Stimulated activated CD4-positive, alpha-beta T cell treated with anti-CD3 and anti-CD28 coated beads, Interleukin-12 subunit alpha, Interleukin-12 subunit beta, amount 100 ng/mL, for 4 hours (primary cell): ENCODE results near the gene SEPTIN5.
A peak's percentile ranks its signal among the peaks of the same experiment; 100 is the strongest.

Source experiments
- DNase-seq: peaks from one replicate; pipeline ENCODE4 v3.0.0-alpha.2; 2020

SEPTIN5 gene

DNA sequence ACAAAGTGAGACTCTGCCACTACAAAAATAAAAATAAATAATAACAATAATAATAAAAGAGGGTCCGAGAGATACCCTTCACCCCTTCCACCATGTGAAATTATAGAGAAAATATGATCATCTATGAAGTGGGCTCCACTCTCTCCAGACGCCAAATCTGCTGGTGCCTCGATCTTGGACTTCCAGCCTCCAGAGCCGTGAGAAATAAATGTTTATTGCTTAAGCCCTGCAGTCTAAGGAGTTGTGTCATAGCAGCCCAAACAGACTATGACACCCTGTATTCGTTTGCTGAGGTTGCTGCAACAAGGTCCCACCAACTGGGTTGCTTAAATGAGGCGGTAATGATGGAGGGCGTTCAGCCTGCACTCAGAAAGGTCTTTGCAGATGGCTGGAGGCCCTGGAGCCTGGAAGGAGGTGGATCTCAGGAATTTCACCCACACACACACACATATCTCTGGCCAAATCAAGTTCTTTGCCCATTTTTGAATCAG is 7.6 kb upstream of the SEPTIN5 start:
- DNase-seq: no peak

DNA sequence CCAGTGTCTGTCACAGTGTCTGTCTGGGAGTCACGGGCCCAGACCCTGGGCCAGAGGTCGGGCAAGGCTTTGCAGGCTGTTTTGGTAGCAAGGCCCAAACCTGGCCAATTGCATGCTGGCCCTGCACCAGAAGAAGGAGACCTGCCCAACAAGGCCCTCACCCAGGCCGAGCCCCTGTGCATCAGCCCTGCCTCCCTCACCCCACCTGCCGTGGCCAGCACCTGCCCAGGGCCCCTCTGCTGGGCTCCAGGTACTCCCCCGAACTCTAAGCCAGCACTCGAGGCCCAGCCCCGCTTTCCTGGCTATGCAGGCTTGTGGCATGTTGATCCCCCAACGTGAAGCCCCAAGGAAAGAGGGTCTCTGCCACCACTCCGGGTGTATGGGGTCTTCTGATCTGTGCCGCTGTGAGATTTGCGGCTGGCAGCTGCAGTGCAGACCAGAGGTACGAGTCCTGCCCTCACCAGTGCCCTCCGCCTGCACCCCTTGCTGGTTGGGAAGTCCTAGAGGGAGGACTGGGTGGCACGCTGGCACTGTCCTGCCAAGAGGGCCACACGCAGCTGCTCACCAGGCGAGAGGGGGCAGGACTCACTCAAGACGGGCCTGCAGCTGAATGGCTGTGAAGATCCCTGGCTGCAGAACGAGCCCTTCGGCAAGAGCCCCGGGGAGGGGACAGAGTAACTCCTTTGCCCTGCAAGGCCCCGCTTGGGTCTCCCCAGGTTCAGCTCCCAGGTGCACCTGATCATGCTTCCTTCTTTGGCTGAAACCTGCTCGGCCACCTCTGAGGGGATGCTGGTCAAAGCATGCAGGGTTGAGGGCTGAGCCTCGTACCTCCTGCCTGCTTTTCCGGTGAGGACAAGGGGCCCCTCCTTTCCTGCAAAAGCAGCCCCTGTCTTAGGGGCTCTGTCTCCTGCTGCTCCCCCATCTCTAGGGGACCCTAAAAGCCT is 6.7 kb upstream of the SEPTIN5 start:
- DNase-seq: no peak

DNA sequence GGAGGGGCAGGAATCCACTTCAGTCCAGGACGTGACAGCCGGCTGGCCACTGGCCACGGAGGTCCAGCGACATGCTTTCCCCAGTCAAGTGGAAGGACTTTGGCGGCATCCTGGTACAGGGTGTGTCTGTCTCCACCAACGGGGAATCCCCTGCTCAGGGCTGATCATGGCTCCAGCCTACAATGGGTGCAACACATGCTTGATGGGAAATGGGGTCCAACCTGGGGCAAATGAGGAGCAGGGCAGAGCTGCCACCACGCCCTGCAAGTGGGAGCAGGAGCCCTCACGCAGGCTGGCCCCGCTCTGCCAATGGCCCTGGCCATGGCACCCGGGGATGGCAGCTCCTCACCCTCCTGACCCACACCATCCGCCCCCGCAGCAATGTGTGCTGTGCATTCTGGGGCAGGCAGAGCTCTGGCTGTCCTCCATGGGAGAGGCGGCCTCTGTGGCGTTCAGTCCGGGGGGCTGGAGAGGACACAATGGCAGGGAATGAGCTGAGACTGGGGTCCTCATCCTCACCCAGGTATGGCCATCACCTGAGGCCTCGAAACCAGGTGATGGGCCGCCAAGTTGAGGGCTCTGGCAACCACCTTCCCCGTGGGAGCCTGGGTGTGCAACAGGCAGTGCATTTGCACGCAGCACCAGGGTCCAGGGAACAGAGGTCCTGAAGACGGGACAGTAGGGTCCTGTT is 5.8 kb upstream of the SEPTIN5 start:
- DNase-seq: no peak

DNA sequence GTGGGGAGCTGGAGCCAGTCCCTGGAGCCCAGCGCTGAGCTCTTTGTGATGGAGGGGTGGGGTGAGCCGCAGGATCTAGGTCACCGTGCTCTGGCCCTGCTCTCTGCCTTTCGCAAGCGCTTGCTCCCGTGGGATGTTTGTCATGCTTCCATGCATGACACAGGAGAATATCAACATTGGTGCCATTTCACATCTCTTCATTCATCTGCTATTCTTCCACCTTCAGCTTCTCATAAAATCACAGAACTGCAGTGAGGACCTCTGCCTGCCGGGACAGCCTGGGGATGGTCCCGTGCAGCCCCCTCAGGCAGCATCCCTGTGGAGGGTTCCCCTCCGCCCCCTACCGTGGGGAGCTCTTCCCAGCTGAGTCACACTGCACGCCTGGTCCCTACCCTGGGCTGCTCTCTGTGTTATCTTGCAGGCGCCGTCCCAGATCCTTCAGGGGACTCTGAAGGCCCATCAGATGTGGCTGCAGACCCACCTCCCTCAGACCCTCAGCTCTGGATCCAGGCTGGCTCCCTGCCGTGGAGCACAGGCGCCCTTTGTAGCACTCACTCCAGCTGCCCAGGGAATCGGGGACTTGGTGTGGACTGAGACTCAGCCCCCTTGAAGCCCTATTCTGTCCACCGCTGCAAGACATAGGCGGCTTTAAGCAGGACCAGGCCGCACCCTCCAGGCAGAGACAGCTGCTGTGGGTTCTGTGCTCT is 5.1 kb upstream of the SEPTIN5 start:
- no peak for DNase-seq

DNA sequence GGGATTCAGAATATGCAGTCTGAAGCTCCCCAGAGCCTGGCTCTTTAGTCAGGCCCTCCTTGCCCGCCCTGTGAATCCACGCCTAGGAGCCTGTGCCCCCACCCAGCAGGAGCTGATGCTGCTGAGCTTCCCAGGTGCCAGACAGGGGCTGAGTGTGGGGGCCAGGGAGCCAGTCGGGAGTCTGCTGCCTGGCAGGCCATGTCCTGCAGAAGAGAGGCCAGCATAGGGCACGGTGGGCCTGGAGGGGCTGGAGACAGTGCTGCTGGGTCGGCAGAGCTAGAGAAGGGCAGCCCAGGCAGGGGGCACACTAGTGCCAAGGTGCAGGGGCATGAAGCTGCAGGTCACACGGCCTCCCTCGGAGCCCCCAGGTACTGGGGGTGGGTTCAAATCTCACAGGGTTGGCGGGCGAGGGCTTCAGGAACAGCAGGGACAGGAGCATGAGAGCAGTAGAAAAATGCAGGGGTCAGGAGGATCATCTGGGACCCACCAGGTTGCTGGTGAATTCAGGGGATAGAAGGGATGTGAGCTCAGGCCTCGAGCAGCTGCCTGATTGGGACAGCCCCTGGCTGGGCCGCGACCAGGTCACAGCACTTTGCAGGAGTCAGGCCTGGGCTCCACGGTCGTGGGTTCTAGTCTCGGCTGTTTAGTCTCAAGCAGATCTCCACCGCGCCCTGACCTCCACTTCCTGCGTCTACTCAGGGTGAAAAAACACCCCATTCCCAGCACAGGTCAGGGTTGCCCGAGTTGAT is 4.1 kb upstream of the SEPTIN5 start:
- DNase-seq: no peak

DNA sequence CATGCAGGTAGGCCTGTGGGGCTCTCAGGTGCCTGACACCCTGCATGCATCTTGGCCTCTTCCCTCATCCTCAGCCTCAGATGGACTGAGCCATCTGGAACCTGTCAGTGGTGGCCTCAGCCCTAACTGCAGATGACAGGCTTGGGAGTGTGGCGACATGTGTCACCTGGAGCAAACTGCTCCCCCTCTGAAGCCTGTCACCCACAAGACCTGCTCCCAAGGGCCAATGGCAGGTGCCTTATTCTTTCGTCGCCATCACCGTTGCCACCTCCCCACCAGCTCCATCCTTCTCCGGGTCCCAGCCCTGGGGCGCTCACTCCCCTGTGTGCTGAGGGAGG is 3.6 kb upstream of the SEPTIN5 start:
- DNase-seq: no peak

DNA sequence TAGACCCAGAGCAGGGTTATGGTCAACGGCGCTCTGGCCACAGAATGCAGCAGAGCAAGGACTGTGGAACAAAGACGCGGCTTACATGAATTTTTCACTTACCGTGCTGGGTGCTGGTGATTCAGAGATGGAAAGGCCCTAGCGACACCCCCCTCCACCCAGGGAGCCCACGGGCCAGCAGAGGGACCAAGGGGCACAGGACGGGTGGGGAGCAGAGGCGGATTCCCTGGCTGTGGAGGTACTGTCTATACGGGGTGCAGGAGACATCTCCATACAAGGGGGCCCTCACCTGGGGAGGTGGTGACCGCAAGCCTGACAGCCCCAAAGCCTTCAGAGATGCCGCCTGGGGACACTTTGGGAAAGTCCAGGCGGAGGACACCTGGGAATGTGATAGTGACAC is 1.1 kb upstream of the SEPTIN5 start:
- no peak for DNase-seq

DNA sequence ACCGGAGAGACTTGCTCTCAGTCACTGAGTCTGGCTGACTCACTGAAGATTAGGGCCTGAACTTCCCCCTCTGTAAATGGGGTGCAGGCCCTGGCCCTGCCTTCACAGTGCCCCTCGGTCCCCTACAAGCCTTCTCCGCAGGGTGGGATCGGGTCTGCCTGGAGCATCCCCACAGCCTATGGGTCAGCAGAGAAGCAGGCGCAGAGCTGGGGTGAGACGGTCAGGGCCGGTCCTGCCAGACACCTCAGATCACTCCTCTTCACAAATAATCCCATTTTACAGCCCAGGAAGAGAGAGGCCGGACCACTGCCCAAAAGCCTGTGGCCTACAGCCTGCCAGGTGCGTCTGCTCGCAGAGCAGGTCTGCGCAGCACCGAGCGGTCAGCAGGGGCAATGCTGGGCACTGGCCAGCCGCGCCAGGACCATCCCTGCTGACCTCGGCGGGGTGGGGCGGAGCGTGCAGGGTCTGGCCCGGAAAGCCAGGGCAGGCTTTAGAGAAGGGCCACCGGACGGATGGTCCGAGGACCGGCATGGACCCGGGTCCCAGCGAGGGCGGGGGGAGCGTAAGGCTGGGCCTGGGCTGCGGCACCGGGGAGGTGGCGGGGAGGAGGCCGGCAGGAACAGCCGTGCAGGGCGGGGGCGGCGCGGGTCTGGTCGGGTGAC is 522 bp upstream of the SEPTIN5 start:
- DNase-seq: no peak

DNA sequence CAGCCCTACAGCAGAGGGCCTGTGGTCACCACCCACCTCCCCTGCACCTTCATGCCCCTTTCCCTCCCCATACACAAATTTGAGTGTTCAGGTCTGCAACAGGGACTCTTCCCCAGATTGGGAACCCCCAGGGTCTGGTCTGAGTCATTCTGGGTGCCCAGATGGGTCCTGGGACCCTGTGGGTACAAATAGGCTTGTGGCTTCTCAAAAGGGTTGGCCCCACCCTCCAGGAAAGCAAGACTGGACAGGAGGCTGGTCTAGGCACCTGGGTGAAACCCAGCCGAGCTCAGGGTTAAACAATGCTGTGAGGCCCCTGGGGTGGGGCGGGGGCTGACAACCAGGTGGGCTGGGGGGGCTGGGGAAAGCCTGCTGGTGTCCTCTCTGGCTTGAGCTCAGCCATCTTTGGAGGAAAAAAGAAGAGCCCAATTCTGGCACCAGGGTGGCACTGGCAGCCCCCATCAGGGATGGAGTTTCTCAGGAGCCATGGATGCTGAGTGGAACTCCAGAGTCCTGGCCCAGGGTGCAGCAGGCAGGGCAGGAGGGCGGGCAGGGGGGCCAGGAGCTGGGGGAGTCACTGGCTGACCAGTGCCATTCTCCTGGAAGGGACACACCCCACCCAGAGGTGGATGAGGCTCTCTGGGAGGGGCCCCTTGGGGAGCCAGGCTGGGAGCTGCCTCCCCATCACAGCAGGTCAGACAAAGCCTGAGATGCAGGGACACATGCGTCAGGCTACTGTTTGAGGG is 1.1 kb downstream of the SEPTIN5 start:
- DNase-seq: no peak

DNA sequence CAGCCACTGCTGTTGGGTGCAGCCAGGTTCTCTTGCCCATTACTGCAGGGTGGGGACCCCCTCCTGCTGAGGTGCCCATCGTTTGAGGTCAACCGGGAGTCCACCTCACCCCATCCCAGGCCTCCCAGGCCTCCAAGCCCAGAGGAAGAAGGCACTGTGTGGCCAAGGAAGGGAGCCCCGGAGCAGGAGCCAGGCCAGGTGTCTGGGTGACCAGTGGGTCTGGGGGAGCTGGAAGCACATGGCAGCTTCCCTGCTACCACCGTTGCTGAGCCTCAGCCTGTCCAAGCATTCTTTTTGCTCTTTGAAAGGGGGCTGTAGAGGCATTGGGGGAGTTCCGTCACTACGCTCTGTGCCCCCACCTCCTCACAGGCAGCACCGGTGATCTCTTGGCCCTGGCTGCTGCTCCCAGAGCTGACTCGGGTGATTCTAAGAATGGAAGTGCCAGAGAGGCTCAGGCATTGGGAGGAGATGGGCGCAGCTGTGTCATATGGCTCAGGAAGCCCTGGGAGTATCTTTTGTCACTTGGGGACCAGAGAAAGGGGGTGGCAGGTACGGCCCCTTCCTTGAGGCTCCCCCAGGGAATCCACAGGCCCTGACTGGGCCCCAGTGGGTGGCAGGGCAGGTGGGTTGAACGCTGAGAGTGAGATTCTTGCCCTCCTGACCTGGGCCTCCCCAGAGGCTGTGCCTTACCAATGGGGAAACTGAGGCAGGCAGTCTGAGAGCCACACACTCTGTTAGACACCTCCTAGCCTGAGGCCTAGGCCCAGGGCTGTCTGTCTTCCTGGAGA is 1.9 kb downstream of the SEPTIN5 start:
- DNase-seq: no peak

DNA sequence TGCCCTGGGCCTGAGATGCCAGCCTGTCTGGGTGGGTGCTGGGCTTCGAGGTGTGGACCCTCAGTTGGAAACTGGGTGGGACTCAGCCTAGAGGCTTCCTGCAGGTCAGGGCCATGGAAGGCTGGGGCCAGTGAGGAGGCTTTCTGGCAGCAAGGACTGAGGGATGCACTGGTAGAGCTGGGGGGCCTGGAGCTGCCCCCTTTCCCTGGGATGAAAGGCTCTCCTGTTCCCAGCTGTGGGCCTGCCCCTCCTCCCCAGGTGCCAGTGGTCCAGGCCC is 2.5 kb downstream of the SEPTIN5 start:
- no peak for DNase-seq

DNA sequence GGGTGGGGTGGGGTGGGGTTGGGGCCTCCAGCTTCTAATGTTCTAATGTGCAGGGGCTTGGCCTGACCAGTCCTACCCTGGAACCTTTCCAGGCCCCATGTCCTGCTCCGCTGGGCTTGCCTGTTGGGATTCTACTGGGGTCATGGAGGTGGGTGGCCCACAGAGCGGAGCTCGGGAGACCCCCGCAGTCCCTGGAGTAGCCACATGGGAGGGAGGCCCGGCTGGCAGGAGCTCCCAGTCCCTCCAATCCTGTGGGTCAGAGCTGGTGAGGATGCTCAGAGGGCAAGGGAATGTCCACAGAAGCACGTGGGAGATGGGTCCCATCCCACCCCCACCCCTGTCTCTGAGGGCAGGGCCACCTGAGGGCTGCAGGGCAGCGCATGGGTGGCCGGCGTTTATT is 2.9 kb downstream of the SEPTIN5 start:
- no peak for DNase-seq

DNA sequence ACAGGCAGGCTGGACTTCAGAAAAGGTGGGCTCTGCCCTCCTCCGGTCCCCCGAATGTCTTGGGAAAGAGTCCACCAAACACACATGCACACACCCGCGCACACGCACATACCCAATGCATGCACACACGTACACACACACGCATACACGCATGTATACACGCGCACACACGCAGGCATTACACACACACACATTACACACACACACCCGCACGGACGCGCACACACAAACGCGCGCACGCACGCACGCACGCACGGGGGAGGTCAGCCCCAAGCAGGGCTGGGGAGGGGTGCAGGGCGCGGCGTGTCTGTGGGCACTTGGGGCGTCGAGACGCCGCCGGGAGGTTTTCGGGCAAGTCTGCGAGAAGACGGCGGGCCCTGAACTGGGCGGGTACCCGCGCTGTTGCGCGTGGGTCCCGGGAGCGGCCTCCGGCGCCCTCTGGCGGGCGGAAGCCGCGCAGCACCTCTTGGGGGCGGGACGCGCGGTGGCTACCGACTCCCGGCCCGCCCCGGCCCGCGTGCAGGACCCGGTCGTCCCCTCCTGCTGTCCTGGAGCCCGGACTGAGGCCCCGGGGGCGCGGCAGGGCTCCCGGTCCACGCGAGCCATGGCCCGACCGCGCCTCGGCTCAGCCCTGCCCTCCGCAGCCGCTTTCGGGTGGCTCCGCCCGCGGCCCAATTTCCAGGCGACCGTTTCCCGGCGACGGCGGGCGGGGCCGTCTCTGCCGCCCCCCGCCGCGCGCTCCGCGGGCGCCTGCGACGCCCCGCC is 3.6 kb downstream of the SEPTIN5 start:
- DNase-seq: peak; percentile 78

DNA sequence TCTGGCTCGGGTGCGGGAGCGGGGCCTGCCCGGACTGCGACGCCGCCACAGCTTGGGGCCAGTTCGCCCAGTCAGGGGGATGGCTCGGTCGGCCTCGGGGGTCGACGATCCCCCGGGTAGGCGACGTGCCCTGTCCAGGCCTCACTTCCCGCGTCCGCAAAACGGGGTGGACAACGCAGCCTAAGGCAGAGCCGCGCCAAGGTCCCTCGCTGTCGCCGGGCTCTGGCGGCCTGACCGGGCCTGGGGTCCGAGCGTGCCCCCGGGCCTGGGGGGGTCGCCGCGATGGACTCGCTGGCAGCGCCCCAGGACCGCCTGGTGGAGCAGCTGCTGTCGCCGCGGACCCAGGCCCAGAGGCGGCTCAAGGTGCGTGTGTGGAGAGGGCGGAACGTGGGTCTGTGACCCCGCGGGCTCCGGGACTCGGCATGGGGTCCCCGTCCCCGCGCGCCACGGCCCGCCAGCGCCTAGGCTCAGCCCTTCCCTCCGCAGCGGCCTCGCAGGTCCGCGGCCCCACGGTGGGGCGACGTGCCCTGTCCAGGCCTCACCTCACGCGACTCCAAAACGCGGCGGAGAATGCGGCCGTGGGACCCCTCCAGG is 4.2 kb downstream of the SEPTIN5 start:
- DNase-seq: no peak

DNA sequence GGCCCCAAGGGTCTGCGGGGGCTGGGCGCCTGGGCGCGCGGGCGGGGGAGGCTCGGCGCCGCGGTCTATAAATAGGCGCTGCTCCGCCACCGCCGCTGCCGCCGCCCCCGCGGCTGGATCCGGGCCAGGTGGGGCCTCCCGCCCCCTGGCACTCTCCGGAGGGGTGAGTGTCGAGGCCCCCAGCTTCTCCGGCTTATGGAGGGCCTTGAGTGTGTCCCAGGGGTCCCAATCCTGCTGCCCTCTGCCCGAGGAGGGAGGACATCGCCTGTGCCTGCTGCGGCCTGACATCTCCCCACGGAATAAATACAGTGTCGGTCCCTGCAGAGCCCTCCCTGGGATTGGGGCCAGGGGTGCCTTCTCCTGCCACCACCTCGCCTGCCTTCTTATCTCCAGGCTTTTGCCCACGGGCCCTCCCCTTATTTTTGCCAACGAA is 4.8 kb downstream of the SEPTIN5 start:
- DNase-seq: peak; percentile 41

DNA sequence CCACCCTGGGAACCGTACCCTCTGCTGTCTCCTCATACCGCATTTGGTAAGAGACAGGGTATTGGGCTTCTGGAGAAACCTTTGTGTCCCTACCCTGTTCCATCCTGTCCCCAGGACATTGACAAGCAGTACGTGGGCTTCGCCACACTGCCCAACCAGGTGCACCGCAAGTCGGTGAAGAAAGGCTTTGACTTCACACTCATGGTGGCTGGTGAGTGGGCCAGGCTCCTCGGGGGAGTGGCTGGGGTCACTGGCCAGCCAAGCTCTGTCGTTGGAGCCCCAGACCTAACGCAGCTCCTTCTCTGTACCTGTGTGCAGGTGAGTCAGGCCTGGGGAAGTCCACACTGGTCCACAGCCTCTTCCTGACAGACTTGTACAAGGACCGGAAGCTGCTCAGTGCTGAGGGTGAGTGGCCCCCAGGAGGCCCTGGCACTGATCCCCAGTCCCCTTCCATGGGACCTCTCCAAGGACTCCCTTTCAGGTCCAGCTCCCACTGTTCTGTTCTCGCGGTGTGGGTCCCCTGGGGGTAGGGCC is 5.3 kb downstream of the SEPTIN5 start:
- no peak for DNase-seq

DNA sequence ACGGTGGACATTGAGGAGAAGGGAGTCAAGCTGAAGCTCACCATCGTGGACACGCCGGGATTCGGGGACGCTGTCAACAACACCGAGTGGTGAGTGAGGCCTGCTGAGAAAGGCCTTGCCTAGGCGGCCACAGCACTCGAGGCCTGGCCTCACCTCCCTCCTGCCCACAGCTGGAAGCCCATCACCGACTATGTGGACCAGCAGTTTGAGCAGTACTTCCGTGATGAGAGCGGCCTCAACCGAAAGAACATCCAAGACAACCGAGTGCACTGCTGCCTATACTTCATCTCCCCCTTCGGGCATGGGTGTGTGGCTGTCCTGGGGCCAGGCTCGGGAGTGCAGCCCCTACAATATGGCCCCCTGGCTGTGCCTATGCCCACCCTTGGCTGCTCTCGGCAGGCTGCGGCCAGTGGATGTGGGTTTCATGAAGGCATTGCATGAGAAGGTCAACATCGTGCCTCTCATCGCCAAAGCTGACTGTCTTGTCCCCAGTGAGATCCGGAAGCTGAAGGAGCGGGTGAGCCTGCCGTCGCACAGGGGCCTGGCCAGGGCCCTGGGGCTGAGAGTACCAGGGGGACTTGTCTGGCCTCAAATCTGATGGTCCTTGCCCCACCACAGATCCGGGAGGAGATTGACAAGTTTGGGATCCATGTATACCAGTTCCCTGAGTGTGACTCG is 6.0 kb downstream of the SEPTIN5 start:
- no peak for DNase-seq

DNA sequence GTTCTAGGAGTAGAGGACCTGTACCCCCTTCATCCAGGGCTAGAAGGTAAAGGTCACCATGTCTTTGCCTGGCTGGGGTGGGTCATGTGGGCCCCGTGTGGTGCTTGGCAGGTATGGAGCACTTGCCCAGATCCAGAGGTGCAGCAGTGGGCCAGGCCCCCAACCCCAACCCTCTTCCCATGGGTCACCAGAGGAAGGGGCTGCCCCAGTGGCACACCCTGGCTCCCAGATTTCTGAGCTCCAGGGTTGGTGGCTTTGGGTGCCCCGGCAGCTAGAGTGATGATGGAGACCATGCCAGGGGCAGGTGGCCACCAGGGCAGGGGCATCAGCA is 6.7 kb downstream of the SEPTIN5 start:
- DNase-seq: no peak
